H1 (cell line): ENCODE measurements around the gene RNF152. TPM values are rescaled to one million over a fixed set of nuclear protein-coding genes. Genes with fewer than 3 reads are reported as not detected.

Source experiments
- CTCF ChIA-PET: fragments of 300-600 bp; sonication (Branson Sonifier 250); formaldehyde crosslinking; loops from one replicate; lab custom pipeline; 2021; ENCODE audit not compliant: partially characterized antibody; lab: Charles Lee
- POLR2A ChIA-PET: fragments of 300-600 bp; sonication (Branson Sonifier 250); formaldehyde crosslinking; loops from one replicate; lab custom pipeline; 2021; ENCODE audit warnings: inconsistent platforms; ENCODE audit not compliant: partially characterized antibody; lab: Charles Lee
- DNase-seq, 2 experiments: peaks; one replicate each; pipeline versions ENCODE4 v3.0.0 to v3.0.0-alpha.2; 2010 to 2022; ENCODE audit warnings: low spot score in 2 of 2, low read depth in 1 of 2, mixed read lengths in 1 of 2
- FAIRE-seq: peaks from 2 replicates; lab custom pipeline; 2011; peaks lifted over from hg19 to GRCh38; lab: Jason Lieb, UNC
- H2AFZ ChIP-seq: 2 replicates; pipeline ENCODE4 v1.8.1; 2012; ENCODE audit warnings: low read length, inconsistent platforms
- H2AK5ac ChIP-seq: 2 replicates; pipeline ENCODE4 v1.6.1; 2013; ENCODE audit warnings: low read depth, low read length
- H2BK120ac ChIP-seq: replicated peaks from 2 replicates; pipeline ENCODE3; 2013; ENCODE audit warnings: low read depth, low read length, inconsistent platforms
- H2BK12ac ChIP-seq: 2 replicates; pipeline ENCODE4 v1.6.1; 2013; ENCODE audit warnings: low read depth, low read length
- H2BK15ac ChIP-seq: 2 replicates; pipeline ENCODE4 v1.6.1; 2013; ENCODE audit warnings: low read length
- H2BK20ac ChIP-seq: 2 replicates; pipeline ENCODE4 v1.6.1; 2013; ENCODE audit warnings: low read length
- H2BK5ac ChIP-seq: 2 replicates; pipeline ENCODE4 v1.6.1; 2013; ENCODE audit warnings: low read depth, low read length
- H3K14ac ChIP-seq: 2 replicates; pipeline ENCODE4 v1.6.1; 2013; ENCODE audit warnings: inconsistent platforms; ENCODE audit not compliant: insufficient read length
- H3K18ac ChIP-seq: 2 replicates; pipeline ENCODE4 v1.6.1; 2013; ENCODE audit warnings: low read length; ENCODE audit errors: extremely low read depth
- H3K23ac ChIP-seq: 2 replicates; pipeline ENCODE4 v1.6.1; 2013; ENCODE audit warnings: inconsistent platforms; ENCODE audit not compliant: insufficient read length
- H3K23me2 ChIP-seq: 2 replicates; pipeline ENCODE4 v1.6.1; 2013; ENCODE audit warnings: low read depth, low read length
- H3K27ac ChIP-seq: 2 replicates; pipeline ENCODE4 v1.6.1; 2011; ENCODE audit warnings: low read depth, low read length, inconsistent platforms
- H3K27me3 ChIP-seq, 4 experiments: replicated peaks in 1 of 4; 1 replicate in 1 of 4; 2 replicates in 3 of 4; pipeline versions ENCODE4 v1.6.1 to v1.8.1; 2011 to 2013; ENCODE audit warnings: low read length in 3 of 4, mild to moderate bottlenecking in 3 of 4, inconsistent platforms in 2 of 4, mixed read lengths in 2 of 4, moderate library complexity in 1 of 4; ENCODE audit not compliant: control insufficient read depth in 3 of 4, insufficient read depth in 3 of 4; ENCODE audit errors: extremely low read depth in 1 of 4
- H3K36me3 ChIP-seq, 4 experiments: 2 replicates each; pipeline versions ENCODE4 v1.6.1 to v1.8.1; 2011 to 2013; ENCODE audit warnings: mild to moderate bottlenecking in 4 of 4, low read length in 3 of 4, moderate library complexity in 2 of 4, control low read depth in 1 of 4, inconsistent platforms in 1 of 4; ENCODE audit not compliant: insufficient read depth in 4 of 4, control insufficient read depth in 2 of 4
- H3K4ac ChIP-seq: replicated peaks from 2 replicates; pipeline ENCODE3; 2013; ENCODE audit warnings: low read length, low read depth, mixed read lengths, inconsistent platforms; ENCODE audit not compliant: insufficient read length
- H3K4me1 ChIP-seq, 4 experiments: replicated peaks in 1 of 4; 1 replicate in 1 of 4; 2 replicates in 3 of 4; pipeline versions ENCODE4 v1.6.1 to v1.8.1; 2011 to 2013; ENCODE audit warnings: low read length in 3 of 4, inconsistent platforms in 2 of 4, mixed read lengths in 1 of 4; ENCODE audit not compliant: insufficient read depth in 4 of 4, control insufficient read depth in 3 of 4
- H3K4me2 ChIP-seq, 2 experiments: 2 replicates each; pipeline versions ENCODE4 v1.6.1 to v1.8.1; 2011 to 2013; ENCODE audit warnings: low read depth in 2 of 2, low read length in 2 of 2, control low read depth in 1 of 2, inconsistent platforms in 1 of 2, mild to moderate bottlenecking in 1 of 2; ENCODE audit not compliant: insufficient read depth in 1 of 2
- H3K4me3 ChIP-seq, 4 experiments: fragments of 200-600, 300-600 bp in 1 of 4; sonication (generic), shearing (Covaris generic), sonication (Bioruptor Twin) in 1 of 4; 2 replicates each; pipeline versions ENCODE4 v1.5.1 to v1.8.1; 2011 to 2016; ENCODE audit warnings: low read length in 4 of 4, low read depth in 3 of 4, control low read depth in 2 of 4, inconsistent platforms in 2 of 4, mild to moderate bottlenecking in 2 of 4, mixed read lengths in 1 of 4, moderate library complexity in 1 of 4; ENCODE audit not compliant: insufficient read depth in 2 of 4; ENCODE audit errors: extremely low read depth in 1 of 4
- H3K56ac ChIP-seq: replicated peaks from 2 replicates; pipeline ENCODE3; 2013; ENCODE audit warnings: low read depth, mild to moderate bottlenecking, mixed read lengths, low read length, inconsistent platforms; ENCODE audit not compliant: insufficient read length
- H3K79me1 ChIP-seq: 2 replicates; pipeline ENCODE4 v1.6.1; 2013; ENCODE audit warnings: low read depth, low read length, control low read depth
- H3K79me2 ChIP-seq, 2 experiments: 2 replicates each; pipeline versions ENCODE4 v1.6.1 to v1.8.1; 2012 to 2013; ENCODE audit warnings: low read length in 2 of 2, mild to moderate bottlenecking in 2 of 2, inconsistent platforms in 1 of 2; ENCODE audit not compliant: insufficient read depth in 2 of 2, control insufficient read depth in 1 of 2
- H3K9ac ChIP-seq, 4 experiments: replicated peaks in 1 of 4; 1 replicate in 1 of 4; 2 replicates in 3 of 4; pipeline versions ENCODE4 v1.6.1 to v1.8.1; 2011 to 2013; ENCODE audit warnings: low read depth in 3 of 4, low read length in 3 of 4, control low read depth in 2 of 4, mild to moderate bottlenecking in 2 of 4, moderate library complexity in 2 of 4, inconsistent platforms in 1 of 4; ENCODE audit errors: extremely low read depth in 1 of 4
- H3K9me3 ChIP-seq, 2 experiments: 2 replicates each; pipeline versions ENCODE4 v1.6.1 to v1.8.1; 2012 to 2013; ENCODE audit warnings: mild to moderate bottlenecking in 2 of 2, moderate library complexity in 2 of 2, control low read depth in 1 of 2, inconsistent platforms in 1 of 2, low read depth in 1 of 2, low read length in 1 of 2, mixed read lengths in 1 of 2; ENCODE audit not compliant: insufficient read depth in 2 of 2
- H4K20me1 ChIP-seq, 2 experiments: replicated peaks in 1 of 2; 2 replicates each; pipeline versions ENCODE3 to v1.8.1; 2011 to 2013; ENCODE audit warnings: inconsistent platforms in 2 of 2, low read length in 2 of 2, mild to moderate bottlenecking in 1 of 2; ENCODE audit not compliant: insufficient read depth in 2 of 2, control insufficient read depth in 1 of 2
- H4K5ac ChIP-seq: 2 replicates; pipeline ENCODE4 v1.6.1; 2013; ENCODE audit warnings: low read length, low read depth, mixed read lengths, inconsistent platforms; ENCODE audit not compliant: insufficient read length
- H4K8ac ChIP-seq: 2 replicates; pipeline ENCODE4 v1.8.0; 2013; ENCODE audit warnings: mild to moderate bottlenecking, moderate library complexity, low read length, inconsistent platforms; ENCODE audit not compliant: insufficient read depth; ENCODE audit errors: extremely low read depth
- H4K91ac ChIP-seq: replicated peaks from 2 replicates; pipeline ENCODE3; 2013; ENCODE audit warnings: low read length, mixed read lengths, inconsistent platforms; ENCODE audit not compliant: insufficient read length
- CHD1 ChIP-seq: IDR thresholded peaks from 2 replicates; pipeline ENCODE4 v1.6.1; 2012; ENCODE audit warnings: low read depth, low read length, improper control_type of control experiment
- E2F6 ChIP-seq: IDR thresholded peaks from 2 replicates; pipeline ENCODE4 v1.6.1; 2012; ENCODE audit warnings: inconsistent platforms
- GTF2F1 ChIP-seq: IDR thresholded peaks from 2 replicates; pipeline ENCODE4 v1.6.1; 2012; ENCODE audit warnings: low read depth, low read length, improper control_type of control experiment, borderline replicate concordance
- JUN ChIP-seq: IDR thresholded peaks from 2 replicates; pipeline ENCODE4 v1.6.1; 2011; ENCODE audit warnings: low read depth, mild to moderate bottlenecking, improper control_type of control experiment, low read length
- KDM5A ChIP-seq: fragments of 200-600 bp; IDR thresholded peaks from 2 replicates; pipeline ENCODE4 v1.7.1; 2012; ENCODE audit warnings: mild to moderate bottlenecking, low read length, inconsistent platforms, mixed read lengths
- PHF8 ChIP-seq: fragments of 200-600 bp; sonication (generic); conservative IDR thresholded peaks from 2 replicates; pipeline ENCODE4 v1.7.1; 2012; ENCODE audit warnings: low read depth, mild to moderate bottlenecking, inconsistent platforms, low read length, moderate library complexity
- POLR2A ChIP-seq, 2 experiments: IDR thresholded peaks; 1 replicate in 1 of 2; 2 replicates in 1 of 2; pipeline ENCODE4 v1.6.1; 2011; ENCODE audit warnings: low read depth in 2 of 2, low read length in 2 of 2, mild to moderate bottlenecking in 2 of 2; ENCODE audit errors: control extremely low read depth in 1 of 2
- RNF2 ChIP-seq: fragments of 200-900, 300-1000 bp; sonication (generic); IDR thresholded peaks from 2 replicates; pipeline ENCODE4 v1.7.1; 2016; ENCODE audit warnings: borderline replicate concordance, low read depth, mild to moderate bottlenecking, antibody characterized with exemption, low read length; ENCODE audit not compliant: poor library complexity, severe bottlenecking; ENCODE audit errors: missing control alignments
- SP2 ChIP-seq: IDR thresholded peaks from 2 replicates; pipeline ENCODE4 v1.6.1; 2012; ENCODE audit warnings: mild to moderate bottlenecking, low read length, inconsistent platforms
- SRF ChIP-seq: IDR thresholded peaks from 2 replicates; pipeline ENCODE4 v1.6.1; 2011; ENCODE audit warnings: mild to moderate bottlenecking, low read depth, low read length, moderate library complexity
- TBP ChIP-seq: IDR thresholded peaks from 2 replicates; pipeline ENCODE4 v1.6.1; 2011; ENCODE audit warnings: low read depth, low read length, improper control_type of control experiment
- TEAD4 ChIP-seq: IDR thresholded peaks from 2 replicates; pipeline ENCODE4 v1.6.1; 2012; ENCODE audit warnings: low read depth, low read length, inconsistent platforms, mixed read lengths
- USF2 ChIP-seq: IDR thresholded peaks from 2 replicates; pipeline ENCODE4 v1.6.1; 2011; ENCODE audit warnings: low read length, improper control_type of control experiment
- ZNF274 ChIP-seq: IDR thresholded peaks from 2 replicates; pipeline ENCODE4 v1.7.0; 2012; ENCODE audit warnings: low read length, borderline replicate concordance; ENCODE audit errors: extremely low read depth
- polyA plus RNA-seq, 7 experiments: library from polyadenylated mRNA; depleted of rRNA in 3 of 7; stranded (reverse) in 5 of 7; unstranded in 2 of 7; fragments of >200 nt in 5 of 7; fragments of 200-250 nt in 2 of 7; gene quantifications; 1 replicate in 5 of 7; 2 replicates in 1 of 7; 4 replicates in 1 of 7; pipeline versions ENCODE4 v1.2.1 to v1.2.3, GENCODE V29; 2011 to 2013; ENCODE audit warnings: missing spikeins in 2 of 7, mixed read lengths in 2 of 7
- total RNA-seq: library from RNA; stranded (reverse); fragmentation: NEBNext Ultra II Directional; extraction: Animal tissue kit (Norgen Biotek cat#: 25700); gene quantifications from 2 replicates; pipeline ENCODE4 v1.2.1, GENCODE V29; 2021

RNF152 gene
- total and polyA plus RNA-seq, 2 of the 8 experiments (the other 6 are each of a cell fraction or from before 2014, with no cell fraction given): 1.1 to 2.7 TPM

GRCh38 chr18:61910101-61910500 lies 17.3 kb upstream of the RNF152 start:
- Histone ChIP-seq H2BK120ac (no peak overlapping the region), H2BK15ac (no peak overlapping the region), H3K18ac (no peak overlapping the region), H4K91ac (no peak overlapping the region), H3K9me3 (no peaks in the 10 kb centered on the region), H3K79me1 (no peaks in the 10 kb centered on the region), H3K36me3 (no peaks in the 10 kb centered on the region), H3K23ac (no peak overlapping the region), H3K27me3 (no peaks in the 10 kb centered on the region), H3K4me2 (no peak overlapping the region), H4K20me1 (no peaks in the 10 kb centered on the region), H2BK12ac (no peak overlapping the region), H3K27ac (no peak overlapping the region), H3K9ac (no peak overlapping the region), H2BK20ac (no peak overlapping the region), H3K4ac (no peak overlapping the region), H3K23me2 (no peaks in the 10 kb centered on the region), H3K79me2 (no peaks in the 10 kb centered on the region), H4K5ac (no peak overlapping the region), H3K56ac (no peak overlapping the region), H2BK5ac (no peak overlapping the region), H3K4me3 (no peak overlapping the region), H2AK5ac (no peak overlapping the region), H3K14ac (no peak overlapping the region), H3K4me1 (0 out of 7 replicates have a peak, but pooled peaks cover 0 to 1% (median 0%) of the 10 kb centered on the region in 4 experiments), H4K8ac (no peak overlapping the region), H2AFZ (no peak overlapping the region)
- DNase-seq: no peak
- POLR2A ChIA-PET: no interaction called here
- CTCF ChIA-PET: interaction anchor here (0.6 to 2.4 kb wide), 2 partner anchors 10 to 197 kb away, joined by 3 to 15 read pairs; no protein-coding TSS in a partner anchor
- FAIRE-seq: no peak
- no peak for TF ChIP-seq SP2
- TF ChIP-seq RNF2: no peak
- TF ChIP-seq SRF: no peak
- TF ChIP-seq E2F6: no peak
- no peak for TF ChIP-seq KDM5A
- TF ChIP-seq PHF8: no peak
- TF ChIP-seq POLR2A (IDR thresholded peaks at IDR 0.05; ENCODE audit: control extremely low read depth in 1 of 2, low read depth in 2 of 2, low read length in 2 of 2): no peak
- TF ChIP-seq JUN: no peak
- no peak for TF ChIP-seq ZNF274
- TF ChIP-seq TBP: no peak
- TF ChIP-seq CHD1: no peak
- TF ChIP-seq USF2: no peak
- TF ChIP-seq TEAD4: no peak
- no peak for TF ChIP-seq GTF2F1
